ENCODE data around the gene CMC4. TPM values are rescaled to one million over a fixed set of nuclear protein-coding genes. Genes with fewer than 3 reads are reported as not detected.
A peak's percentile ranks its signal among the peaks of the same experiment; 100 is the strongest.

CMC4 gene
- total RNA-seq, 2 donors from 2014 or later = 5.2 to 8.3 TPM

GRCh38 chrX:155071694-155072280, 851 bp upstream of the CMC4 start:
- H3K4me1 ChIP-seq (ENCODE audit: control insufficient read depth, insufficient read depth, low read length) = no peaks in the 10 kb centered on the region
- 0 to 2% methylated on average over 3 to 24 of the region's 25 CpGs for WGBS, 2 experiments (ENCODE audit: insufficient coverage in 1 of 2, insufficient read length in 1 of 2)
- peak overlapping the region; percentile 95 for H3K27ac Mint-ChIP-seq
- peaks cover 63% of the 10 kb centered on the region for H3K9me3 Mint-ChIP-seq
- H3K27me3 Mint-ChIP-seq (ENCODE audit: insufficient read depth) = no peaks in the 10 kb centered on the region
- H3K4me3 ChIP-seq (ENCODE audit: low read length) = peak overlapping the region; percentile 89
- no peak for TF ChIP-seq CTCF (conservative IDR thresholded peaks at IDR 0.05)
- no peaks in the 10 kb centered on the region for H3K27me3 ChIP-seq (ENCODE audit: control insufficient read depth, insufficient read depth, low read length, poor library complexity, severe bottlenecking)
- peaks cover 22% of the 10 kb centered on the region for H3K36me3 ChIP-seq (ENCODE audit: control insufficient read depth, insufficient read depth, low read length)
- peaks cover 2% of the 10 kb centered on the region for H3K4me1 Mint-ChIP-seq
- H3K27ac ChIP-seq (ENCODE audit: low read depth, low read length) = peak overlapping the region; percentile 68
- peak overlapping the region; percentile 66 for H3K9ac ChIP-seq (ENCODE audit: extremely low read depth, low read length, poor library complexity, severe bottlenecking)
- peaks cover 21% of the 10 kb centered on the region for H3K36me3 Mint-ChIP-seq (ENCODE audit: low read depth)
- no peak for DNase-seq
- H3K9me3 ChIP-seq (ENCODE audit: control insufficient read depth, low read length) = no peaks in the 10 kb centered on the region
- peak overlapping the region; percentile 90 for H3K4me3 Mint-ChIP-seq

GRCh38 chrX:155070663-155070974, 317 bp downstream of the CMC4 start:
- no peak for DNase-seq
- Histone ChIP-seq H3K4me1 (ENCODE audit: control insufficient read depth, insufficient read depth, low read length) (no peaks in the 10 kb centered on the region), H3K4me3 (ENCODE audit: low read length) (peak overlapping the region; percentile 90), H3K27me3 (ENCODE audit: control insufficient read depth, insufficient read depth, low read length, poor library complexity, severe bottlenecking) (no peaks in the 10 kb centered on the region), H3K36me3 (ENCODE audit: control insufficient read depth, insufficient read depth, low read length) (peaks cover 20% of the 10 kb centered on the region), H3K27ac (ENCODE audit: low read depth, low read length) (no peak overlapping the region), H3K9me3 (ENCODE audit: control insufficient read depth, low read length) (no peaks in the 10 kb centered on the region), H3K9ac (ENCODE audit: extremely low read depth, low read length, poor library complexity, severe bottlenecking) (peak overlapping the region; percentile 49)
- Mint-ChIP-seq H3K4me3 (peak overlapping the region; percentile 90), H3K27me3 (ENCODE audit: insufficient read depth) (no peaks in the 10 kb centered on the region), H3K36me3 (ENCODE audit: low read depth) (peaks cover 19% of the 10 kb centered on the region), H3K27ac (peak overlapping the region; percentile 91), H3K9me3 (peaks cover 66% of the 10 kb centered on the region), H3K4me1 (peaks cover 2% of the 10 kb centered on the region)
- no peak for TF ChIP-seq CTCF (conservative IDR thresholded peaks at IDR 0.05)
- 0% methylated on average over 15 of the region's 16 CpGs; no CpG with 5 or more reads in 1 of the 2 experiments for WGBS, 2 experiments (ENCODE audit: insufficient coverage in 1 of 2, insufficient read length in 1 of 2)

- peaks cover 14% of the 10 kb centered on the region for H3K36me3 Mint-ChIP-seq (ENCODE audit: low read depth)
- Histone ChIP-seq H3K4me1 (ENCODE audit: control insufficient read depth, insufficient read depth, low read length) (no peaks in the 10 kb centered on the region), H3K9ac (ENCODE audit: extremely low read depth, low read length, poor library complexity, severe bottlenecking) (peak overlapping the region; percentile 49), H3K4me3 (ENCODE audit: low read length) (peak overlapping the region; percentile 90), H3K27me3 (ENCODE audit: control insufficient read depth, insufficient read depth, low read length, poor library complexity, severe bottlenecking) (no peaks in the 10 kb centered on the region), H3K36me3 (ENCODE audit: control insufficient read depth, insufficient read depth, low read length) (peaks cover 14% of the 10 kb centered on the region), H3K27ac (ENCODE audit: low read depth, low read length) (no peak overlapping the region), H3K9me3 (ENCODE audit: control insufficient read depth, low read length) (no peaks in the 10 kb centered on the region)
- peaks cover 2% of the 10 kb centered on the region for H3K4me1 Mint-ChIP-seq
- H3K4me3 Mint-ChIP-seq = peak overlapping the region; percentile 90
- 6% methylated on average over 12 of the region's 12 CpGs; no CpG with 5 or more reads in 1 of the 2 experiments for WGBS, 2 experiments (ENCODE audit: insufficient coverage in 1 of 2, insufficient read length in 1 of 2)
- no peak for DNase-seq
- no peak overlapping the region for H3K27ac Mint-ChIP-seq
- no peak for TF ChIP-seq CTCF (conservative IDR thresholded peaks at IDR 0.05)
- H3K9me3 Mint-ChIP-seq = peaks cover 64% of the 10 kb centered on the region
- no peaks in the 10 kb centered on the region for H3K27me3 Mint-ChIP-seq (ENCODE audit: insufficient read depth)
Measured at GRCh38 chrX:155070038-155070437, 898 bp downstream of the CMC4 start.
